ENCODE data around the gene OR51F2.
"Not testable (repeated sequence)": the region's sequence is repeated elsewhere in the genome, so short reads cannot be mapped to it uniquely, and the experiment has no call there.

The OR51F2 gene, protein sequence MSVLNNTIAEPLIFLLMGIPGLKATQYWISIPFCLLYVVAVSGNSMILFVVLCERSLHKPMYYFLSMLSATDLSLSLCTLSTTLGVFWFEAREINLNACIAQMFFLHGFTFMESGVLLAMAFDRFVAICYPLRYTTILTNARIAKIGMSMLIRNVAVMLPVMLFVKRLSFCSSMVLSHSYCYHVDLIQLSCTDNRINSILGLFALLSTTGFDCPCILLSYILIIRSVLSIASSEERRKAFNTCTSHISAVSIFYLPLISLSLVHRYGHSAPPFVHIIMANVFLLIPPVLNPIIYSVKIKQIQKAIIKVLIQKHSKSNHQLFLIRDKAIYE

DNA sequence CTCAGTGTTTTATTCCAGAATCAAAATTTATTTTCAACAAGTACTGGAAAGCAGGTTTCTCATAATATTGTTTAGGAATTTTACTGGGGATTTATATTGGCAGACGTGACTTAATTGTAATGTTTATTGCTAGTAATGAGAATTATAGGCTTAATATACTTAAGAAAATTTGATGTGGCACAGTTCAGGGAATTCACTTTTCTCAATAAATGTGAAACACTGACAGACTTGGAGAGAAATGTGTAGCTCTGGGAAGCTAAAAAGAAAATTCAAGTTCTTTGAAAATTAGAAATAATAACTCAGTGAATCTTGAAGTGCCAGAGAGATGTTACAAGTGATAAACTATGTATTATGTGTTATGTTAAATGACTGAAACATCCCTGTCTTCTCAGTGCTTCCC, at the start of gene OR51F2:
OR51F2 (plus strand) TSS at position 301 of the 400 bp plus-strand sequence. CDS start 101 bp downstream, outside the sequence.
- DNase-seq, result no peak

DNA sequence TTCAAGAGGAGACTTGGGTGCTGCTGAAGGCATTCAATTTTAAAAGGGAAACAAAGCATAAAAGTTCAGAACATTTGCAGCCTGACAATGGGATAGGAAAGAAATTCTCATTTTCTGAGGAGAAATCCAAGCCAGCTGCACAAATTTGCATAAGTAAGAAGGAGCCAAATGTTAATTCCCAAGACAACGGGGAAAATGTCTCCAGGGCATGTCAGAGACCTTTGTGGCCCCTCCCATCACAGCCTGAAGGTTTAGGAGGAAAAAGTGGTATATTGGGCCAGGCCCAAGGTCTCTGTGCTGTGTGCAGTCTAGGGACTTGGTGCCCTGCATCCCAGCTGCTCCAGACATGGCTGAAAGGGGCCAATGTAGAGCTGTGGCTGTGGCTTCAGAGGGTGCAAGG, 38.7 kb upstream of the OR51F2 start:
- no peak for DNase-seq

DNA sequence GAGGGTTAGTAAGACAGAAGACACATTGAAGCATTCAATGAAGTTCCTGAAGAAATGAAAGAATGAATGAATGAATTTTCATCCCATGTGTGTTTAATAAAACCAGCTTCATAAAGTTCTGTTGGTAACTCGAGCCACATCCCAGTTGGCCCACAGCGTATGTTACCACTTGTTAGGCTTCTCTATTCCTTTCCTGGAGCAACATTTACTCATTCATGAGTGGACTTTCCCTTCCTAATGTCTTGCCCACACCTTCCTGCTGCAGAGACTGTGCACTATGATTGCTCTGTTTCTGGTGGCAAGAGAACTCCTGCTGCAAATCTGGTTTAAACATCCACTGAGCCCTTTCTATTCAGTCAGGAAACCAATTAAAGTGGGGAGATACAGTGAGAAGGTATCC, 23.9 kb upstream of the OR51F2 start:
- no peak for DNase-seq

DNA sequence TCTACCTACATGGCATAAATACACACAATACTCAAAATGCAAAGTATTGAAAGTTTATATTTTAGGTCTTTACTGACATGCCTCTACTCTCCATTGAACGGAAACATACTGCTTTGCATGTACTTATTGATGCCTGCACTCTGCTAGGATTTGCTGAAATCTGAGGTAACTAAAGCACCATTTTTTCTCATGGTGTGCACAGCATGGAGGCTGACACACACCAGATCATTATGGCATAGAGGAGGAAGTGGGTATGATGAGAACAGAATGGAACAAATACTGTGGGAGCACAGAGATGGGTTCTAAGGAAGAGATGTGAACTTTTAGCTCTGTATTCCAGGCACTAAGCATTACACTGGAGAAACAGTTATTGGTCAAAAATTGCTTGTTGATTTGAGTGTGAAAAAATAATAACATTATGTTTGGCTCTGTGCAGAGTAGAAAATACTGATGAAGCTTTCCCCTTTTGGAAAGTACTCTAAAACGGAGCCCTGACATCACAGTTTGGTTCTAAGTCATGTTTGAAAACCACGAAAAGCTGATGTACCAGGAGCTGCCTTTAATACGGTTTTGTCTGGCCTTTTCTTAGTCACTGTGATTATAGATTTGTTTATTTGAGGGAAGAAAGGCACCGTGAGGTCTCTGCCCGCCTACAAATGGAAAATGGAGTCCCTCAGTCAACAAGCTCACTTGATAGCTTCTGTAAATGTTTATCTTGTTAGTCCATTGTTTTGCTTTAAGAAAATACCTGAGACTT, 22.5 kb upstream of the OR51F2 start:
- DNase-seq, result peak; percentile 2

DNA sequence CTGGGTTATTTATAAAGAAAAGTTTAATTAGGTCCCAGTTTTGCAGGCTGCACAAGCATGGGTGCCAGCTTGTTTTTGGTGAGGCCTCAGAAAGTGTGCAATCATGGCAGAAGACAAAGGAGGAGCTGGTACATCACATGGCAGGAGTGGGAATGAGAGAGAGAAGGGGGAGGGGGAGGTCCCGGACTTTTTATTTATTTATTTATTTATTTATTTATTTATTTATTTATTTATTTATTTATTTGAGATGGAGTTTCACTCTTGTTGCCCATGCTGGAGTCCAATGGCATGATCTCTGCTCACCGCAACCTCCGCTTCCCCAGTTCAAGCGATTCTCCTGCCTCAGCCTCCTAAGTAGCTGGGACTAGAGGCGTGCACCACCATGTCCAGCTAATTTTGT, 19.8 kb upstream of the OR51F2 start:
- not testable (repeated sequence) for DNase-seq

DNA sequence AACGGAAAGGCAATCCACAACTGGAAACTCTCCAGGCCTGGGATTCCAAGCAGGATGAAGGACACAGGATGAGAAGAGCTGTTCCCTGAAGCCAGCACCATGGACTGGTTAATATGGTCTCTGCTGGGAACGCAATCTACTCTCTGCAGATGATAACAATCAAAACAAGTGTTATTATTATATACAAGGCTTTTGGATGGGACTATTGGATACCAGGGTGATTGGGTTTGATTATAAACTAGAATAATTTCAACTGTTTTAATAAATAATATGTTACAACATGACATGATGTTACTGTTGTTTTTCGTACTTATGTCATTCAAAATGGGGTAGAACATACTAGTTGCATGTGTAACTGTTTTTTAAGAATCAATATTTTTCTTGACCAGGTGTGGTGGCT, 16.8 kb upstream of the OR51F2 start, which contains the start of gene OR52R1:
OR52R1 (minus strand) TSS at position 101 of the 400 bp plus-strand sequence; CDS start at position 101, 0 bp downstream.
- no peak for DNase-seq

DNA sequence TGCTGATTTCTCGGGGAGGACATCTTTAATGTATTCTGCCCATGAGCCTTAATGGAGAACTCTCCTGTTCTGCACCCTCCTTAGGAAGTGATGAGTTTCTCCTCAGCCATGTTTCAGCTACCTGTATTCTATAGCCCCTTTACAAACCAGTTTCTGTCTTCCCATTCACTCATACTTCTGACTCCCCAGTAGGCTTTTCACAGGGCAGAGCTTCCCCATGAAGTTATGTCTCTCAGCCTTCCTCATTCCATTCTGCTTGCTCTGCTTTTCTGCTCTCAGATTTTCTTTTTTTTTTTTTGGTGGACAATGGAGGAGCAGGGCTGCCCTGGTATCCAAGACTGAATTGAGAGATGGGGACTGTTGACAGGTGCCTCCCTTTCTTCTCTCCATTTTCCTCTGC, 12.6 kb upstream of the OR51F2 start:
- DNase-seq, result no peak

DNA sequence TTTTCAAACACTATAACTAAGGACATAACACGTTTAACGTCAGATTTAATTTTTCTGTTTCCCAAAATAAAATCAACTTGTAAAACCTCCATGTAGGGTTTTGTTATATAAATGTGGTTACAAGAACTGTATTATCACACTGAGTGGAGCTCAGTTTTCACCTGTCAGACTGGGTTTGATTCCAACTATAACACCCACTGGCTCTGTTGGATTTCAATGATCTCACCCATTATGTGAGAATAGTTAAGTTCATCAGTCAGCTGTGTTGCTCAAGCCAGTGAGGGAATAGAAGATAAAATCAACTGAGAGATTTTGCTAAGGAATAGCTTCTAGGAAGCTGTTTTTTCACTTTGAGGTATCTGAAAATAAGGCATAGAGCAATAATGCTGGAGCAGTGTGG, 11.9 kb upstream of the OR51F2 start:
- DNase-seq, result no peak

DNA sequence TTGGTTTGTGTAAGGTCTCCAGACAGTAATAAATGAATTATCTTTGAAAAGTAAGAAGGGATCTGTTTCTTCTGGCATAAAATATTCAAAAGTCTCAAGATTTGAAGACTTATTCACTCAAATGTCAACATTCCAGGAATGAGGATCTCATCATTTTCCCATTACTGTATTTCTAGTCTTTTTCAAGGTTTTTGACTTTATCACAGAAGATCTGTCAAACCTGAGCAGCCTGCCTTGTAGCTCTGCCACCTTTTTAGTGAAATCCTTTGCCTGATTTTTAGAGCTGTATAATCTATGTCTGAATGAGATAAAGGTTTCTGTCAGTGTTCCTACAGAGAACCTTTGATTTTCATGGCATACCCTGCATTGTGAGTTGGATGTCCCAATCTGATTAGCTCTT, 4.0 kb downstream of the OR51F2 start:
- no peak for DNase-seq

DNA sequence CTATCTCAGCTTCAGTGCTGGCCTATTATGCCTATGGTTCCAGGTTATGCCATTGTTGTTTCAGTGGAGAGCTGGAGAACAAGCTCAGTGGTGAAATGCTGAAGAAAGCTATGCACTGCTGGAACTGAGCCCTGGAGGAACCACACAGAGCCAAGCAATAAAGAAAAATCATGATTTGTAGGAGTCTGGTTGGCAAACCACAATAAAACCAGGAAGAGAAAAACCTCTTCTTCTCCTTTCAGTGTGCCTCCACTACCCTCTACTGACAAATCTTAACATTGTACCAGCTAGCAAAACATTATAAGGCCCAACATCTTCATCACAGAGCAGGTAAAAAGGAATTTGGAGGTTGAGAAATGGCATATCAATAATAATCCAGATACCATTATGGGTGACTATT, 5.3 kb downstream of the OR51F2 start:
- DNase-seq, result no peak

DNA sequence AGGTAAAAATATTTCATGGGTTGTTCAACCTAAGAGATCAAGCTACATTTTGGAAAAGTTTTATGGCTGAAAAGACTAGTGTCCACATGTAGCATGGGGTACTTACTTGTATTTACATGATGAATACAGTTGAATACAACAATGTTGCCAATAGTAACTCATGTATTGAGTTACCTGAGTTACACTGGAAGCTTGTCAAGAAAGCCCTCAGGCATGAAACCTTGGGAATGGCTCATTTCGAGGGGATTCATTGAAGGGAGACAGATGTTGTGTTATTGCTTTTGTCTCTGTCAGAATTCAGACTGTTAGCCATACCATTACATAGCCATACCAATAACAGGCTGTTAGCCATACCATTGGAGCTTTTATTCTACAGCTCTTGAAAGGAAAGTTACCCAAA, 9.2 kb downstream of the OR51F2 start:
- no peak for DNase-seq

DNA sequence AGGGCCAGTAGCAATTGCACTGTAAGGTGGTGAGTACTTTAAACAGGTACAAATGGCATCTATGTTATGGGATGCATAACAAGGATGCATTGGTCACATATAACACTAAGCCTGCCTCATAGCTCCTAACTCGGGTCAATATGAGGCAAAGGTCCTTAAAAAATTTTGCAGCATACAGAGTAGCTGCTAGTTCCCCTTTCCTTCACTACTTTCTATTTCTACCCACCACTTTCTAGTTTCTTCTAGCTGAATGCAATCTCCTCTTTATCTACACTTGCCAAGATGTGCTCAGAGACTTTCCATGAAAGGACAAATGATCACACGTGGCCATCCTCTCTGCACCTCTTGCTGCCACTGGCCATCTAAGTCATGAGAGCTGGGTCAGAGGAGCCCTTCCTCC, 9.8 kb downstream of the OR51F2 start:
- DNase-seq, result no peak

DNA sequence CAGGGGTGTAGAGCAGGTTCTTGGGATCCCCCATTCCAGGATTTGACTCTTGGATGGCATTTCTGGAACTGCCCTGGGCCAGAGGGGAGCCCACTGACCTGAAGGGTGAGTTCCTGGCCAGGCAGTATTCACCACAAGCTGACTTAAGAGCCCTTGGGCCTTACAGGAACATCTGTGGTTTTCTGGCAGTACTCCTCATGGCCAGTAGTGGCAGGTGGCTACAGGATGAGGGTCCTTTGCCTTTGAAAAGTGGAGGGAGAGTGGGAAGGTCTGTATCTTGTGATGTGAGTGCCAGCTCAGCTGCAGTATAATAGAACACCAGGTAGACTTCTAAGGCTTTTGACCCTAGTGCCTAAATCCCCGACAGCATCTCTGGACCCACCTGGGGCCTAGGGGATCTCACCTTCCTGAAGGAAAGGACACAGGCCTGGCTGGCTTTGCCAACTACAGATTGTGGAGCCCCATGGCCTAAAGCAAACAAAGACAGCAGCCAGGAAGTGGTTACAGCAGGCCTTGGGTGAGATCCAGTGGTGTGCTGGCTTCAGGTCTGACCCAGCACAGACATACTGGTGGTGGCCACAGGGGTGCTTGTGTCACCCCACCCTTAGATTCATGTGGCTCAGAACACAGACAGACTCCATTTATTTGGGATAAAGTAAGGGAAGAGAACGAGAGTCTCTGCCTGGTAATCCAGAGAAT, 18.9 kb downstream of the OR51F2 start:
- no peak for DNase-seq

DNA sequence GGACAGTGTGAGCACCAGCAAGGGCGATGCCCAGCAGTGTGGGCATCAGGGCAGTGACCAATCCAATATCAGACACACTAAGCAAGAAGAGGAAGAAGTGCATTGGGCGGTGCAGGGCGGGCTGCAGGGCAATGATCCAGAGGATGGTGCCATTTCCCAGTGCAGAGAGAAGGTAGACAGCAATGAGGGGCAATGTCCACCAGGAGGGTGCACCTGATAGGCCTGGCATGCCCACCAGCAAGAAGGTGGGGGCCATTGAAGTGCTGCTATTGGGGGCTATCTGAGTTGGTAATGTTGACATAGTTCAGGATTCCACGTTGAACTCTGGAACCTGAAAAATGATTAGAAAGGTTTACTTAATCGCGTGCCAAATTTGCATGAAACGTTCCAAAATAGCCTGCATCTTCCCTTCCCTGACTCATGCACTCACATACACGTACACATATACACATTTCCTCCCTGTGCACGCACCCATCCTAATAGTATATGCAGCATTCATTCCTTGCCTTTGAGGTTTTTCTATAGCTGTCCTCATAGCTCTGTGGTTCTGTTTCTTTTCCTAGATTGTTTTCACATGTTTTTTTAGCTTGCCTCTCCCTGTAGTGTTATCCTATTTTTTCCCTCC, 27.9 kb downstream of the OR51F2 start, which contains the start of gene OR51S1:
OR51S1 (minus strand) TSS at position 301 of the 625 bp plus-strand sequence; CDS start at position 301, 0 bp downstream.
- DNase-seq, result no peak

DNA sequence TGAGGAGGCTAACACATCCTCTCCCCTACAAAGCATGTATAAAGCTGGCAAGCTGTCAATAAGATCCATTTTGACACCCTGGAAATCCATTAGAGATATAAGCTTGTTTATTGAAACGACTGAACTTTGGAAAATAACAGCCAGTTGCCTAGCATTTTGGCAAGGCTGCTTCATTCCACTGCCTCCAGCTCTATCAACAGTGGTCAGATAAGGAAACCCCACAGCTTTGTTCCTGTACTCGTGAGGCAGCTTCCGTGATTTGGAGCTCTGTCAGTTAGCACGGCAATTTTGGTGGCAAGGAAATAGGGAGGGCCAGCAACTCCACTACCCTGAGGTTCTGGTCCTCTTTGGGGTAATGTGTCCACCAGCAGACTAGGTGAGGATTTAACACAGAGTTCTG, 29.9 kb downstream of the OR51F2 start:
- DNase-seq, result no peak

DNA sequence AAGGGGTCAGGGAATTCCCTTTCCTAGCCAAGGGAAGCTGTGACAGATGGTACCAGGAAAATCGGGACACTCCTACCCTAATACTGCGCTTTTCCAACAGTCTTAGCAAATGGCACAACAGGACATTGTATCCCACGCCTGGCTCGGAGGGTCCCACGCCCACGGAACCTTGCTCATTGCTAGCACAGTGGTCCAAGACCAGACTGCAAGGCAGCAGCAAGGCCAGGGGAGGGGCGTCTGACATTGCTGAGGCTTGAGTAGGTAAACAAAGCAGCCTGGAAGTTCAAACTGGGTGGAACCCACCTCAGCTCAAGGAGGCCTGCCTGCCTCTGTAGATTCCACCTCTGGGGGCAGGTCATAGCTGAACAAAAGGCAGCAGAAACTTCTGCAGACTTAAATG, 33.2 kb downstream of the OR51F2 start:
- DNase-seq, result not testable (repeated sequence)

DNA sequence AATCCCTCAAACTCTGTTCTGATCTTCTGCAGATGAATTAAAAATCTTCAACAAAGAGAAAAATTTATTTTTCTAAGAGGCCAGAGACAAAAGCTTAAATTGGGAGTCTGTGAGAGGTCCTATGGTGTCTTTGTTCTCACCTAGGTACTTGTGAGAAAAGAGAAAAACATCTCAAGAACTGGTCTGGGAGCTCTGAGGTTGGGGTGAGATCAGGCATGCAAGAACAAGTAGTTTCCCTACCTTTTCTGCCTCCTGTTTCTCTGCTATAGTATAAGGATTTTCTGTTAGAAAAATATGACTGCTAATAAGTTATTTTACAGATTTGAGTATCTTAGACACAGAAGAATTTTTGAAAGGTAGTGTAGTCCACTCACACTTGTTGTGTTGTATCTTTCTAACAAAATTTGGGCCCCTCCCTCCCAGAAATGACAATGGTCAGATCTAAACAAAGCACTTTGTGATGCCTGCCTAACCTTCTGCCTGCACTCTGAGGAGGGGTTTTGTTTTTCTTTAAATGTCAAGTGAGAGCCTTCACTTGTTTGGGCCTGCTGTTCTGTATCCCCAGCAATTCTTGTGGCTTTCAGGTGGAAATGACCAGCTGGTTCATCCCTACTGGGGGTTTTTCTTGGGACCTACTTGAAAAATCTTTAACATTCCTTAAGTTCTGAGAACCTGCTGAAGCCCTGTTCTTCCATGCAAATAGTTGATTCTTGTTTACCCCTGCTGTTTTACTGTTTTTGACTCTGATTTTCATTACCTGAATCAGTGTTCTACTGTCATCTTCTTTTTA, 41.5 kb downstream of the OR51F2 start:
- no peak for DNase-seq

DNA sequence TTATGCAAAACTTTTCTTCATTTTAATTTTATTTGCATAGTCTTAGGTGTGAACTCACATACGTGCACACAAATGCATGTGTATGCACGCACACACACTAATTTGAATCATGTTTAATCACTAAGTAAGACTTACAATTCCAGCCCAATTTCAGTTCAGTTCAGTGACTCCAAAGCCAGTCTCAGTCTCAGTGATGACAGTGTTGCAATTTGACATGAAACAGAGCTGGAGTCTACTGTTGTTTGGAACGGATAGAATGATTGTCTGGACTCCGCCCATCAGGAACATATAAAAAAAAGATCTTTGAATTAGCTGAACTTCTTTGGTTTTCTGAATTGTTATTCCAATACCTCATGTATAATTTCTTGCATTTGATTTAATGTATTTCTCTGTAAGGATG, 42.8 kb downstream of the OR51F2 start:
- DNase-seq, result no peak

DNA sequence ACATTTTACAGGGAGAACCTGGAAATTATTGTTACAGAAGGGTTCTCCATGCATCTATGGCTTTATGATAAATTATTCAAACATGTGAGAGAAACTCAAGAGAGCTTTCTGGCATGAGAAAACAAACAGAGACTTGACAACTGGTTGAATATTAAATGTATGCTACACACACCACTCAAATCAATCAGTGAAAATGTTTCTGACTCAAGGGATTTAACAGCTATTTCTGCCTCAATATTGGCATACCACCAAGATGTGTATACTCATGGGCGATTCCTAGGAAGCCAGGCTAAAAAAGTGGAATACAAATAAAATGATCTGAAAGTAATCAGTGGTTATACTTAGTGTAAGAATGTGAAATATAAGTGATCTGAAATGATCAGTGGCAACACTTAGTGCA, 44.7 kb downstream of the OR51F2 start:
- no peak for DNase-seq
